SU-DHL-6 (cell line): ENCODE results near the gene PRDX2.

Source experiments
- EZH2phosphoT487 ChIP-seq: fragments of 200-600 bp; sonication (generic), shearing (Covaris generic); conservative IDR thresholded peaks from 2 replicates; pipeline ENCODE4 v1.6.1; 2018; ENCODE audit warnings: mild to moderate bottlenecking, antibody characterized with exemption, low read length, moderate library complexity, mixed read lengths
- TF ChIP-seq, protein P1 (sequence below): fragments of 200-600 bp; sonication (generic); IDR thresholded peaks from one replicate; pipeline ENCODE4 v1.5.1; 2017; ENCODE audit warnings: antibody characterized with exemption, mild to moderate bottlenecking, low read length, moderate library complexity; ENCODE audit not compliant: insufficient read depth, poor library complexity, severe bottlenecking

DNA sequence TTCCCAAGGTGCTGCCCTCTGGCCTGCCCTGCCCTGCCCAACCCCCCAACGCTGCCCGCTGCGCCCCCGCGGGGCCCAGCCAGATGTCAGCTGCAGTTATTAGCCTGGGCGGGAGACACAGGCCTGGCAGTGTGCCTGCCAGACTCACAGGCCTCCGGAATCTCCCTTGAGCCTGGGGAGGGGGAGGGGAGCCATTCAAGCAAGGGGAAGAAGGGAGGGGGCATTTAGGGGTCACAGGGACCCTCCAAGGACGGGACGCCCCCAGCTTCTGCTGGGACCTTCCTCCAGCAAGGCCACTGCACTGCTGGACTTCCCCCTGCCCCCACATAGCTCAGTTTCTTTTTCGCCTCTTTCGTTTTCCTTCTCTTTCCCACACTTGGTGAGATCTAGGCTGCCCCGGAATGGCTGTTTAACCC lies 12.9 kb downstream of the PRDX2 start:
- TF ChIP-seq, protein P1, sequence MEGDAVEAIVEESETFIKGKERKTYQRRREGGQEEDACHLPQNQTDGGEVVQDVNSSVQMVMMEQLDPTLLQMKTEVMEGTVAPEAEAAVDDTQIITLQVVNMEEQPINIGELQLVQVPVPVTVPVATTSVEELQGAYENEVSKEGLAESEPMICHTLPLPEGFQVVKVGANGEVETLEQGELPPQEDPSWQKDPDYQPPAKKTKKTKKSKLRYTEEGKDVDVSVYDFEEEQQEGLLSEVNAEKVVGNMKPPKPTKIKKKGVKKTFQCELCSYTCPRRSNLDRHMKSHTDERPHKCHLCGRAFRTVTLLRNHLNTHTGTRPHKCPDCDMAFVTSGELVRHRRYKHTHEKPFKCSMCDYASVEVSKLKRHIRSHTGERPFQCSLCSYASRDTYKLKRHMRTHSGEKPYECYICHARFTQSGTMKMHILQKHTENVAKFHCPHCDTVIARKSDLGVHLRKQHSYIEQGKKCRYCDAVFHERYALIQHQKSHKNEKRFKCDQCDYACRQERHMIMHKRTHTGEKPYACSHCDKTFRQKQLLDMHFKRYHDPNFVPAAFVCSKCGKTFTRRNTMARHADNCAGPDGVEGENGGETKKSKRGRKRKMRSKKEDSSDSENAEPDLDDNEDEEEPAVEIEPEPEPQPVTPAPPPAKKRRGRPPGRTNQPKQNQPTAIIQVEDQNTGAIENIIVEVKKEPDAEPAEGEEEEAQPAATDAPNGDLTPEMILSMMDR: no peak
- no peak for TF ChIP-seq EZH2phosphoT487
